Astrocyte (in vitro differentiated cells and primary cell): ENCODE data around the gene HMX1. TPM values are rescaled to one million over a fixed set of nuclear protein-coding genes. Genes with fewer than 3 reads are reported as not detected.
A peak's percentile ranks its signal among the peaks of the same experiment; 100 is the strongest.

Experiments
- DNase-seq: peaks from one replicate; pipeline ENCODE4 v3.0.0-alpha.2; 2010; ENCODE audit warnings: low read depth
- FAIRE-seq: peaks from 2 replicates; lab custom pipeline; 2011; peaks lifted over from hg19 to GRCh38; lab: Jason Lieb, UNC
- H2AFZ ChIP-seq: 2 replicates; pipeline ENCODE4 v1.6.0; 2012; ENCODE audit warnings: low read depth, low read length, inconsistent platforms
- H3K27ac ChIP-seq: 2 replicates; pipeline ENCODE4 v1.5.1; 2011; ENCODE audit warnings: low read depth, low read length, inconsistent platforms
- H3K27me3 ChIP-seq: 2 replicates; pipeline ENCODE4 v1.6.0; 2011; ENCODE audit warnings: low read length, inconsistent platforms; ENCODE audit not compliant: insufficient read depth
- H3K36me3 ChIP-seq: 2 replicates; pipeline ENCODE4 v1.5.1; 2011; ENCODE audit warnings: low read length, inconsistent platforms; ENCODE audit not compliant: insufficient read depth
- H3K4me1 ChIP-seq: 2 replicates; pipeline ENCODE4 v1.5.1; 2011; ENCODE audit warnings: low read length, inconsistent platforms; ENCODE audit not compliant: insufficient read depth
- H3K4me2 ChIP-seq: 2 replicates; pipeline ENCODE4 v1.6.0; 2012; ENCODE audit warnings: low read length, inconsistent platforms
- H3K4me3 ChIP-seq: 2 replicates; pipeline ENCODE4 v1.5.1; 2011; ENCODE audit warnings: low read depth, mild to moderate bottlenecking, low read length, inconsistent platforms; ENCODE audit not compliant: insufficient read depth
- H3K79me2 ChIP-seq: 2 replicates; pipeline ENCODE4 v1.6.0; 2012; ENCODE audit warnings: mild to moderate bottlenecking, low read length, inconsistent platforms; ENCODE audit not compliant: insufficient read depth
- H3K9ac ChIP-seq: 2 replicates; pipeline ENCODE4 v1.6.0; 2012; ENCODE audit warnings: mild to moderate bottlenecking, low read length, inconsistent platforms
- H3K9me3 ChIP-seq: 2 replicates; pipeline ENCODE4 v1.5.1; 2012; ENCODE audit warnings: low read depth, mild to moderate bottlenecking, low read length, inconsistent platforms; ENCODE audit not compliant: insufficient read depth
- H4K20me1 ChIP-seq: 2 replicates; pipeline ENCODE4 v1.6.0; 2012; ENCODE audit warnings: low read length, inconsistent platforms; ENCODE audit not compliant: insufficient read depth
- H3K27ac Mint-ChIP-seq: one replicate; pipeline ENCODE4 v1.8.0; 2021; ENCODE audit warnings: mild to moderate bottlenecking, mixed read lengths; ENCODE audit not compliant: unreplicated experiment
- H3K27me3 Mint-ChIP-seq: one replicate; pipeline ENCODE4 v1.8.0; 2021; ENCODE audit warnings: low read depth, mixed read lengths; ENCODE audit not compliant: unreplicated experiment
- H3K36me3 Mint-ChIP-seq: one replicate; pipeline ENCODE4 v1.8.0; 2021; ENCODE audit warnings: low read depth, mixed read lengths; ENCODE audit not compliant: unreplicated experiment
- H3K4me1 Mint-ChIP-seq: one replicate; pipeline ENCODE4 v1.8.0; 2021; ENCODE audit warnings: low read depth, mixed read lengths; ENCODE audit not compliant: unreplicated experiment
- H3K4me3 Mint-ChIP-seq: one replicate; pipeline ENCODE4 v1.8.0; 2021; ENCODE audit warnings: mild to moderate bottlenecking, moderate library complexity, mixed read lengths; ENCODE audit not compliant: unreplicated experiment
- H3K9me3 Mint-ChIP-seq: one replicate; pipeline ENCODE4 v1.8.0; 2021; ENCODE audit warnings: mild to moderate bottlenecking, mixed read lengths; ENCODE audit not compliant: unreplicated experiment
- EZH2 ChIP-seq: IDR thresholded peaks from 2 replicates; pipeline ENCODE4 v1.6.1; 2012; ENCODE audit warnings: mild to moderate bottlenecking, low read length, inconsistent platforms; ENCODE audit not compliant: insufficient read depth
- total RNA-seq: library from RNA; stranded (reverse); gene quantifications from 2 replicates; pipeline ENCODE4 v1.2.1, GENCODE V29; 2021
- TF ChIP-seq, protein P1 (sequence below): IDR thresholded peaks from 2 replicates; pipeline ENCODE4 v1.5.1; 2011; ENCODE audit warnings: low read depth, mild to moderate bottlenecking, inconsistent platforms, low read length, moderate library complexity; ENCODE audit not compliant: insufficient read depth

HMX1 gene
- total RNA-seq, 1 donor from 2014 or later, result 0.25 TPM

GRCh38 chr4:8886612-8887406 lies 15.2 kb upstream of the HMX1 start:
- no peak overlapping the region for H3K4me2 ChIP-seq
- no peak for DNase-seq
- no peaks in the 10 kb centered on the region for H3K79me2 ChIP-seq
- H2AFZ ChIP-seq, result no peak overlapping the region
- H3K36me3 ChIP-seq, result no peaks in the 10 kb centered on the region
- no peak overlapping the region for H3K27ac ChIP-seq
- peaks cover 86% of the 10 kb centered on the region for H3K27me3 Mint-ChIP-seq
- peaks cover 36% of the 10 kb centered on the region for H3K27me3 ChIP-seq
- peaks cover 6% of the 10 kb centered on the region for H3K9me3 Mint-ChIP-seq
- no peaks in the 10 kb centered on the region for H4K20me1 ChIP-seq
- no peak for TF ChIP-seq EZH2
- TF ChIP-seq, protein P1, sequence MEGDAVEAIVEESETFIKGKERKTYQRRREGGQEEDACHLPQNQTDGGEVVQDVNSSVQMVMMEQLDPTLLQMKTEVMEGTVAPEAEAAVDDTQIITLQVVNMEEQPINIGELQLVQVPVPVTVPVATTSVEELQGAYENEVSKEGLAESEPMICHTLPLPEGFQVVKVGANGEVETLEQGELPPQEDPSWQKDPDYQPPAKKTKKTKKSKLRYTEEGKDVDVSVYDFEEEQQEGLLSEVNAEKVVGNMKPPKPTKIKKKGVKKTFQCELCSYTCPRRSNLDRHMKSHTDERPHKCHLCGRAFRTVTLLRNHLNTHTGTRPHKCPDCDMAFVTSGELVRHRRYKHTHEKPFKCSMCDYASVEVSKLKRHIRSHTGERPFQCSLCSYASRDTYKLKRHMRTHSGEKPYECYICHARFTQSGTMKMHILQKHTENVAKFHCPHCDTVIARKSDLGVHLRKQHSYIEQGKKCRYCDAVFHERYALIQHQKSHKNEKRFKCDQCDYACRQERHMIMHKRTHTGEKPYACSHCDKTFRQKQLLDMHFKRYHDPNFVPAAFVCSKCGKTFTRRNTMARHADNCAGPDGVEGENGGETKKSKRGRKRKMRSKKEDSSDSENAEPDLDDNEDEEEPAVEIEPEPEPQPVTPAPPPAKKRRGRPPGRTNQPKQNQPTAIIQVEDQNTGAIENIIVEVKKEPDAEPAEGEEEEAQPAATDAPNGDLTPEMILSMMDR, result peak; percentile 17
- no peak overlapping the region for H3K4me3 ChIP-seq
- peak overlapping the region; percentile 38 for H3K27ac Mint-ChIP-seq
- no peaks in the 10 kb centered on the region for H3K4me1 ChIP-seq
- no peaks in the 10 kb centered on the region for H3K9me3 ChIP-seq
- no peak overlapping the region for H3K9ac ChIP-seq
- peaks cover 5% of the 10 kb centered on the region for H3K36me3 Mint-ChIP-seq
- FAIRE-seq, result no peak
- no peaks in the 10 kb centered on the region for H3K4me1 Mint-ChIP-seq
- no peak overlapping the region for H3K4me3 Mint-ChIP-seq

GRCh38 chr4:8882239-8882638 lies 10.6 kb upstream of the HMX1 start:
- TF ChIP-seq, protein P1, result no peak
- TF ChIP-seq EZH2, result no peak
- Histone ChIP-seq H3K36me3 (no peaks in the 10 kb centered on the region), H3K27ac (no peak overlapping the region), H3K27me3 (peaks cover 6% of the 10 kb centered on the region), H3K4me1 (no peaks in the 10 kb centered on the region), H3K9me3 (no peaks in the 10 kb centered on the region), H3K4me2 (no peak overlapping the region), H2AFZ (no peak overlapping the region), H3K9ac (no peak overlapping the region), H4K20me1 (no peaks in the 10 kb centered on the region), H3K4me3 (no peak overlapping the region), H3K79me2 (no peaks in the 10 kb centered on the region)
- Mint-ChIP-seq H3K4me3 (no peak overlapping the region), H3K9me3 (peaks cover 5% of the 10 kb centered on the region), H3K27ac (no peak overlapping the region), H3K27me3 (peaks cover 82% of the 10 kb centered on the region), H3K36me3 (peaks cover 2% of the 10 kb centered on the region), H3K4me1 (no peaks in the 10 kb centered on the region)
- no peak for FAIRE-seq
- DNase-seq, result no peak

DNA sequence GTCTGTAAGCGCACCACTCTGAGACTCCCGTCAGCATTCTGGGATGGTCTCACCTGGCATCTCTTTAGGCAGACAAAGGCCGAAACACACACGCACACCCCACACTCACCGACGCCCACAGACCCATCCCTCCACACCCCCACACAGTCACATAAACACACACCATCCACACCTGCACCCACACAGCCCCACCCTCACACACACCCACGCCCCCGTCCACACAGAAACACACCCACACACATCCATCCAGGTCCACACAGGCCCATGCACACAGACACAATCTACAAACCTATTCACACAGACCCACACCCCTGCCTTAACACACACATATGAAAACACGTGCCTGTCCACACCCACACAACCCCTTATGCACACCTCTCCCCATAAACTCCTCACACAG lies 9.2 kb upstream of the HMX1 start:
- Histone ChIP-seq H4K20me1 (no peaks in the 10 kb centered on the region), H3K27ac (no peak overlapping the region), H3K4me2 (no peak overlapping the region), H3K4me3 (no peak overlapping the region), H3K36me3 (no peaks in the 10 kb centered on the region), H2AFZ (no peak overlapping the region), H3K27me3 (peaks cover 18% of the 10 kb centered on the region), H3K79me2 (no peaks in the 10 kb centered on the region), H3K9ac (no peak overlapping the region), H3K4me1 (no peaks in the 10 kb centered on the region), H3K9me3 (no peaks in the 10 kb centered on the region)
- Mint-ChIP-seq H3K27ac (no peak overlapping the region), H3K4me3 (no peak overlapping the region), H3K27me3 (peaks cover 86% of the 10 kb centered on the region), H3K4me1 (no peaks in the 10 kb centered on the region), H3K9me3 (peaks cover 9% of the 10 kb centered on the region), H3K36me3 (peaks cover 2% of the 10 kb centered on the region)
- FAIRE-seq (no peak), DNase-seq (no peak)
- TF ChIP-seq, protein P1, result no peak
- TF ChIP-seq EZH2, result no peak
